Stimulated activated CD4-positive, alpha-beta T cell treated with anti-CD3 and anti-CD28 coated beads, TNF-alpha, amount 100 ng/mL, for 1 hour (primary cell): ENCODE measurements around the gene ZNHIT2.

Experiments used
- DNase-seq, 3 donors: peaks; one replicate each; pipeline ENCODE4 v3.0.0-alpha.2; 2020; ENCODE audit warnings: low read depth in 3 of 3, low spot score in 1 of 3

ZNHIT2 gene

DNA sequence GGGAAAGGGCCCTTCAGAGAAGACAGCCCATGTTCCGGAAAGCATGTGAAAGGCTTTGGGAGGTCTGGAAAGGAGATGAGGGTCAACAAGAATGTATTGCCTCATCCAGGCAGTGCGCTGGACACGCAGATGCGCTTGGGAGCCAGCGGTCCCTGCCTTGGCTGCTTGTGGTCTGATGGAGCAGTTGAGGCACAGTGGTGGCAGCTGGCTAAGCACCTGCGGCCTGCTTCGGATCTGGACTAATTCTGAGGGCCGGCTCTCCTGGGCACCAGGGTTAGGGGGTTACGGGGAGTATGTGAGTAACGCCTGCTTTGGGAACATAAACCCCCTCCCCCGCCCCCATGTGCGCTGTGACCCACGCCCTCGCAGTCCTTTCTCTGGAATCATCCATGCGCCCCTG, 10.4 kb downstream of the ZNHIT2 start:
- no peak for DNase-seq

GRCh38 chr11:65104628-65105027, 12.9 kb downstream of the ZNHIT2 start:
- DNase-seq, result no peak

DNA sequence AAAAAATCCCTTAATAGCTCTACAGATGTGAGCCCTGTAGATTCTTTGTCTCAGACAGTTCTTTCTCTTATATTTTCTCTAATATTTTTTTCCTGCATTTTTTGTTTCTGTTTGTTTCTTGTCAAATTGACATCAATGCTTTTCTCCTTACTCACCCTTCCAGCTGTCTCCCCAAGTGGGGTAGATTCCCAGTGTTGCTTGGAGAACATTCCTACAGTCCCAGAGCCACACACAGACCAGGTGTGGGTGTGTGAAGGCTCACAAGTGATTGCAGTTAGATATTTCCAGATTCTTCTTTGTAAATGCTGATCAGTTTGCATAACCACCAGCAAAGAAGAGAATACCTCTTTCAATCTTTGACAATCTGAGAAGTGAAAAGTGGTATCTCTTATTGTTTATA, 14.0 kb downstream of the ZNHIT2 start:
- DNase-seq, result no peak

- DNase-seq, result no peak
Observed at GRCh38 chr11:65102142-65103095, 15.1 kb downstream of the ZNHIT2 start.

GRCh38 chr11:65100674-65101350, 16.7 kb downstream of the ZNHIT2 start:
- no peak for DNase-seq

GRCh38 chr11:65096926-65097325, 20.6 kb downstream of the ZNHIT2 start:
- no peak for DNase-seq

GRCh38 chr11:65095974-65096806, 21.3 kb downstream of the ZNHIT2 start, which contains the start of gene VPS51:
TSS of gene VPS51 (plus strand) at chr11:65096214. CDS start at chr11:65096251, 37 bp downstream.
- peak; percentile 63 to 75 (median 71) for DNase-seq

GRCh38 chr11:65095427-65095826, 22.1 kb downstream of the ZNHIT2 start:
- no peak for DNase-seq

- no peak for DNase-seq
Observed at GRCh38 chr11:65090628-65091027, 26.9 kb downstream of the ZNHIT2 start.

DNA sequence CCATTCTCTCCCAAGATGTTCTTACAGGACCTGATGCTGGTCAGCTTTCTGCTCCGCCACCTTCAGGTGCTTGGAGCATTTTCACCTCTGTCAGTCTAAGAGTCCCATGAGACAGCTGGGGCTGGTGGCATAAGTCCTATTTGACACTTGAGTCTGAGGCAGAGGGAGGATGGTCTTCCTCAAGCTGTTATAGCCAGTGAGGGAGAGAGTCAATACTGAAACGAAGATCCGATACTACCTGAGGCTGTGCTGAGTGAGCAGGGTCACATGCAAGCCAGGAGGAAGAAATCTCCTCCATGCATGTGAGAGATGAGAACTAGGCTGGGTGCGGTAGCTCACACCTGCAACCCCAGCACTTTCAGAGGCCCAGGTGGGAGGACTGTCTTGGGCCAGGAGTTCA, 27.9 kb downstream of the ZNHIT2 start:
- DNase-seq, result no peak

- DNase-seq, result no peak
Observed at GRCh38 chr11:65087827-65088226, 29.7 kb downstream of the ZNHIT2 start.

DNA sequence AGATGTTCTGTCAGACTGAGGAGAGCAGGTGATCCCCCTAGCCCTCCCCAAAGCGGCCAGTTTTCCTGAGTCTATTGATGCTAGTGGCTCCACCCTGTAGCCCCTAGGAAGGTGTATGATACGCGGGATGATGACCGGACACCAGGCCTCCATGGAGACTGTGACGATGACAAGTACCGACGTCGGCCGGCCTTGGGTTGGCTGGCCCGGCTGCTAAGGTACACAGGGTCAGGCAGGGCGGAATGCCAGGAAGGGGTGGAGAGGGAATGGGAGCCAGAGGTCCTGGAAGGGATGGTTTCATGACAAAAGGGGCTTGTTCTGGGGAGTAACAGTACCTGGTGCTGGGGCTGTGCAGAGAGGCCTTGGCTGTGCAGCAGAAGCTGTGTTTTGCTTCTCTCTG, 30.3 kb downstream of the ZNHIT2 start:
- DNase-seq, result no peak

- DNase-seq, result no peak
Observed at GRCh38 chr11:65086809-65087208, 30.7 kb downstream of the ZNHIT2 start.

DNA sequence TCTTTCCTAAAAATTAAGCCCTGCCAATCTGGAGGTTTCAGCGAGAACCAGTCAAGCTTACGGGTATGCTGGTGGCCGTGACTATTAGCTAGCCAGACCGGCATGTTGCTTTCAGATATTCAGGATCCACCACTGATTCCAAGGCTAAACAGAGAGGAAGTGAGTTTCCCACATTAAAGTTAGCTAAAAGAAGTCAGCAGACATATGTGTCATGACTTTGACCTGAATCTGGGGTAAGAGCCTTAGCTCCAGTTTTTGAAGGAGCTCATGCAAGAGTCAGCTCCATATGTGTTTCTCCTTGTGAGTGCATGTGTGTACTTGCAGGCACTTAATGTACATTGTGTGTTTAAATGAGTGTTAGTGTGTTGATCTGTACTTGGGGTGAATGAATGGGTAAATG, 32.1 kb downstream of the ZNHIT2 start:
- no peak for DNase-seq

- DNase-seq, result no peak
Observed at GRCh38 chr11:65084598-65085375, 32.7 kb downstream of the ZNHIT2 start.

GRCh38 chr11:65083834-65084597, 33.5 kb downstream of the ZNHIT2 start, which contains the start of the genes CDCA5 and ZFPL1:
TSS of gene CDCA5 (minus strand) at chr11:65084040. CDS start at chr11:65083978, 62 bp downstream.
TSS of gene ZFPL1 (plus strand) at chr11:65084222. CDS start at chr11:65084699, 477 bp downstream.
- DNase-seq, result peak; percentile 89 to 93 (median 90)

DNA sequence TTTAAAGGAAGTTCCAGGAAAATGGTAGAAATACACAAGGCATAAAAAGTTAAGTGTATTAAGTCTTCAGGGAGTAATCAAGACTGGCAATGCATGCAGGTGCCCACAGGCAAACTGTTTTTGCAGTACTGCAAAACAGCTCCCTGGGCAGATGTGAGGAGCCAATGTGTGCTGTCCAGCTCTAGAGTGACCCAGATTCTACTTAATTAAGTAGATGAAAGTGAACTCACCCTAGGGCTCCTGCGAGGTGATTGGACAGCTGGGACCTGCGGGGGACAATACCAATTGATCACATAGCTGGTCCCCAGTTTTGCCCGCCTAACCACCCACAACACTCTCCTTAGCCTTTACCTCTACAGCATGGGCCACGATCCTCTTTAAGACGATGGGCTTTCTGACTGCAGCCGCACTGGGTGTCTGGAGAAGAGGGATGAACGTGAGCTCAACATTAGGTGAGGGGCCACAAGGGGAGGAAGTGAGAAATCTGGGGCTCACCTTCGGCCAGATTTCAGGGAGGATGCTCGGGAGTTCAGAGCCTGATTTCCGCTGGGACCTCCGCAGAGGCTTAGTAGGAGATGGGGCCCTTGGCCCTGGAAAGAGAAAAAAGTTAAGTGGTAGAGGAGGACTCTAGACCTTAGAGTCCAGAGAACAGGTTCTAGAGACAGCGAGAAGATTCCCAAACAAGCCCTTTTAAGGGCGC, 34.2 kb downstream of the ZNHIT2 start:
- no peak for DNase-seq

DNA sequence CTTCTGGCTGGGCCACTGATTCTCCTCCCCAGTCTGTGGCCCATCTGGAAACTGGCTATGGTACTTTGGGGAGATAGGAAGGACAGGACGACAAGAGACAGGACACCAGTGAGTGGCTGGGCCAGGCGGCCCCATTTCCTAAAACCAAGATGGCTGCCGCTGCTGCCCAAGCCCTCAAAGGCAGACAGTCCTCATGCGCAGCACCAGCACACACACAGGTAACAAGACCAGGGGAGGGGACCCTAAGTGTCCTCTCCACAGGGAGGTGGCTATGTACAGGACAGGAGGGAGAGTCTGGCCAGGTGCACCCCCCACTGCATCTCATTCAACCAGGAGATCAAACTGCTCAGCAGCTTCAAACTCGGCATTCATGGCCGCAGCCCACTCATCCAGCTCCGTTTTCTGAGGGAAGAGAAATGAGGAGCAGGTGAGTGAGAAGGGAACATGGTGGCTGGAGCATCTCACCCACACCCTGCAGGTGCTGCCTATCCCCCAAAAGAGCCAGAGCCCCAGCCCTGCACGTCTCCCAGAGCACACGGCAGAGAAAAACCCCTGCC, 38.6 kb downstream of the ZNHIT2 start:
- DNase-seq, result no peak

GRCh38 chr11:65078151-65078550, 39.4 kb downstream of the ZNHIT2 start:
- peak; percentile 29 to 59 (median 58) for DNase-seq
